ENCODE results near the gene MGA.
"Not testable (repeated sequence)": the region's sequence is repeated elsewhere in the genome, so short reads cannot be mapped to it uniquely, and the experiment has no call there.

Gene MGA

DNA sequence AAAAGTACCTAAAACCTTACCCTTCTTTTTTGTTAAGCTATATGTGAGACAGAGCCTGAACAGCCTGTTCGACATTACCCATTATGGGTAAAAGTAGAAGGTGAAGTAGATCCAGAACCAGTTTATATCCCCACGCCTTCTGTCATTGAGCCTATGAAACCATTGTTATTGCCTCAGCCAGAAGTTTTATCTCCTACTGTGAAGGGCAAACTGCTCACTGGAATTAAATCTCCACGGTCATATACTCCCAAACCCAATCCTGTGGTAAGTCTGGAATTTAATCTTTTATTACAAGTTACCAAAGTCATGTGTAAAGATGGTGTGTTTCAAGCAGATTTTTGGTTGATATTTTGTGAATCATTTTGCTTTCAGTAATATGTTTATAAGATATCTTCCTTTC lies 66.9 kb downstream of the MGA start:
- DNase-seq: no peak

DNA sequence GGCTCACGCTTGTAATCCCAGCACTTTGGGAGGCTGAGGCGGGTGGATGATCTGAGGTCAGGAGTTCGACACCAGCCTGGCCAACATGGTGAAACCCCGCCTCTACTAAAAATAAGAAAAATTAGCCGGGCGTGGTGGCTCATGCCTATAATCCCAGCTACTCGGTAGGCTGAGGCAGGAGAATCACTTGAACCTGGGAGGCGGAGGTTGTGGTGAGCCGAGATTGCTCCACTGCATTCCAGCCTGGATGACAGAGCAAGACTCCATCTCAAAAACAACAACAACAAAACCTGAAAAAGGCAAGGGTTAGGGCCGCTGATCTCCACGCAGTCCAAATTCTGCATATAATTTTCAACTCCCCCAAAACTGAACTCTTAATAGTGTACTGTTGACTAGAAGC lies 67.9 kb downstream of the MGA start:
- DNase-seq: not testable (repeated sequence)

DNA sequence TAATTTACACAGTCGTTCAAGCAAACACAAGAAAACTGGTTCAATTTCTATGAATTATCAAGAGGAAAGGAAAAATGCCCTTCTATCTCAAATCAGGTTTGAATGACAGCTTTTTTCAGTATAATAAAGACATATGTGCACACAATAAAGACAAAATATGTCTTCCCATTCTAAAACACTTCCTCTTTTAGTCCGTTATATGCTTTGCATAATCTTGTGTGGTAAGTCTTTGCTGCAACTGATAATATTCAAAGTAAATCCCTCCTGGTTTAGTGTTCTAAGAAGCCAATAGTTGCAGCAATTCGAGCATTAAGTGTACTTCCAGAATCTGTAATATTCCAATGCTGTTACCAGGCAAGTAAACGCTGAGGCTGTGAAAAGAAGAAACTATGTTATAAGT lies 70.3 kb downstream of the MGA start:
- DNase-seq: no peak

DNA sequence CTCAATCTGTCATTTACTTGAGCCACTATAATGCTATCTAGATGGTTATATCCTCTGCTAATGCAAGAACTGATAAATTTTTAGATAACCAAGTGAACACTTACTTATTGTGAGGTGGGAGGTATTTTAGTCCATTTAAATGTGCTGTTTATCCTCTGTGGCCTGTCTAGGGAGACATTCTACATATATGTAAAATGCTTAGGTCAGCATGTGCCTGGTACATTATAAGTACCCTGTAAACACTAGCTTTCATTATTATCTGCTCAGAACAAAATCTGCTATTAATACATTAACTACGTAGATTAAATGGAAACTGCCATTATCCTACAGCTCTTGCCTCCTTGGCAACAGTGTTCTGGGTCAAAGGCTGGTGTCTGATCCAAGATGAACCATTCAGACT lies 72.3 kb downstream of the MGA start:
- DNase-seq: no peak

DNA sequence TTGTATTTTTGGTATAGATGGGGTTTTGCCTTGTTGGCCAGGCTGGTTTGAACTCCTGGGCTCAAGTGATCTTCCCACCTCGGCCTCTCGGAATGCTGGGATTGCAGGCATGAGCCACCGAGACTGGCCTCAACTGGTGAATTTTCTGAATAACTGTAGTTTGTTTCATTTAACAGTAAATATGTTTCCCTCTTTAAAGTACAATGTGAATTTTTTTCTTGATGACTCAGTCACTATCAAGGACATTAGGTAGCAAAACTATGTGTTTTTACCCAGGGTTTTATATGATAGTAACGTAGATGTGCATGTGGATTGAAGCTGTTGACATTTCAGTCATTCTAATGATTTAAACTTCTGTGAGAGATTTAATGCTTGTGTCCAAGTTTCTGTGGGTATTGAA lies 73.9 kb downstream of the MGA start:
- DNase-seq: no peak

DNA sequence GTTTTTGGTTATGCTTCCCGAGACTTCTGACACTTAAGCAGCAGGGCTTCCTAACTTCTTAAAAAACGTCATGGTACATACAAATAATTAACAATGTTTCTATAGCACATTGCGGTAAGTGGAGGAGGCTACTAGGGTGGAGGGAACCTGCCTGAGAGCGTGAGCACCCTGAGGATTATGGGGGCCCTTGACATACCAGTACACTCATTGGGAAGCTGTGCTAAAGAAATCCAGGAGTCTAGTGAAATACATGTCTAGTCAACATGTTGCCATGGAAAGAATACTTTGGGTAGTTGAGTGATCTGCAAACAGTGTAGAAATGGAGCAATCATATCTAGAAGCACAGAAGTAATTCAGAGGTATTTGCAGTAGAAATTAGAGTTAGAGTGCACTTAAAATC lies 74.8 kb downstream of the MGA start:
- no peak for DNase-seq

DNA sequence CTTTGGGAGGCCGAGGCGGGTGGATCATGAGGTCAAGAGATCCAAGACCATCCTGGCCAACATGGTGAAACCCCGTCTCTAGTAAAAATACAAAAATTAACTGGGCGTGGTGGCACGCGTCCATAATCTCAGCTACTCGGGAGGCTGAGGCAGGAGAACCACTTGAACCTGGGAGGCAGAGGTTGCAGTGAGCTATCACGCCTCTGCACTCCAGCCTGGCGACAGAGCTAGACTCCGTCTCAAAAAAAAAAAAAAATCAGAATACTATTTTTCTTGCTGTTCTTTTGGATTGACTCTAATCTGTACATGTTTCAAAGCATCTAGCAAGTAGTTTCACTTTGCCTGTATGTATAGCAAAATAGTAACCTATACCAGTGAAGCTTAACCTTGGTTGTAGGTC lies 75.3 kb downstream of the MGA start:
- DNase-seq: not testable (repeated sequence)

DNA sequence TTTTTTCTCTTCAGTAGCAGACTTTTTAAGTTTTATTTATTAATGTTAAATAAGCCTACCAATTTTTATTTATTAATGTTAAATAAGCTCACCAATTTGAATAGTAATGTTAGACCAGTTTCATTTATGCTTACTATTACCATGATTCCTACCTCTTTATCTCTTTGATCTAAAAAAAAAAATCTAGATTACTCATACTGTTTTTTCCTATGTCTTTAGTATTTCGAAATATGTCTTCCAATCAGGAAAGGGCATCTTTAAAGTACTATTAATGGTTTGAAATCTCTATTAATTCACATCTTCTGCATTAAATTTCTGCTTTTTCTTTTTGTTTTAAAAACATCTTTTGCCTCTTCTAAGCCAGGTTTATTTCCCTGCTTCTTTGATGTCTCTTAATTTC lies 86.6 kb downstream of the MGA start:
- no peak for DNase-seq

DNA sequence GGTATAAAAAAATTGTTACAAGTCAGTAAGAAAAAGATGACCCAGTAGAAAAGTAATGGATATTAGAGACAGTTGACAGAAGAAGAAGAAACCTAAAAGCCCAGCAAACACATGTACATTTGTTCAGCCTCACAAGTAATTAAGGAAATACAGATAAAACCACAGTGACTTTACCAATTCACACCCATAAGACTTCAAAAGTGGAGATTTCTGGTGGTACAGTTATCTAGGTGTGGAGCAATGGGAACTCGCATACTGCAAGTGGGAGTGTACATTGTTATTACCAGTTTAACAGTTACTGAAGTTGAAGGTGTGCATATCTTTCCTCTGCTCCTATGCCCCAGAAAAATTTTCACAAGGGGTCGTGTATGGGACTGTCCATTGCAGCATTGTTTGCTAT lies 96.0 kb downstream of the MGA start:
- DNase-seq: no peak

DNA sequence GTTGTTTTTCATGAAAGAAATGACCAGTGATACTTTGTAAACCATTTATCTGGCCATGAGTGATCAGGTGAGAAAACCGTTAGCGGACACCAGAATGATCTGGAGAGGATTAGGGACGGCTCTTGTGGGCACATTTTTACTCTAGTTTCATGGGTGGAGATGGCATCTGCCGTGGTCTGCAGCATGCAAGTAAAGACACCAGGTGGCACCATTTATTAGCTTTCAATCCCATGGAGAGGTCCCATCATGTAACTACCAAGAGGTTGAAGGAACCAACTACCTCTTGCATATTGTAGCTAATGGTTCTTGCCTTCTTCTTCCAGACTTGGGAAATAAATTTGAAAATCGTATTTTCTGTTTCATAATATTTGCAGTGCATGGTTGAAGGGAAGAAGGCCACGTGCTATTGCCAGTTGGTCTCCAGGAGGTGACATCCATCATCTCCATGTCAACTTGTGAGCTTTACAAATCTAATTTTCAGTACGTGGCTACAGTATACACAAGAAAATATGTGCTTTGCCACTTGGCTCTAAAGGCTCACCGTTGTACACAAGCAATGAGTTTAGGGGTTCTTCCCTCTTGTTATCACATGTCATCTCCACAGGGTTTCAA lies 112.6 kb downstream of the MGA start:
- DNase-seq: peak; percentile 90

DNA sequence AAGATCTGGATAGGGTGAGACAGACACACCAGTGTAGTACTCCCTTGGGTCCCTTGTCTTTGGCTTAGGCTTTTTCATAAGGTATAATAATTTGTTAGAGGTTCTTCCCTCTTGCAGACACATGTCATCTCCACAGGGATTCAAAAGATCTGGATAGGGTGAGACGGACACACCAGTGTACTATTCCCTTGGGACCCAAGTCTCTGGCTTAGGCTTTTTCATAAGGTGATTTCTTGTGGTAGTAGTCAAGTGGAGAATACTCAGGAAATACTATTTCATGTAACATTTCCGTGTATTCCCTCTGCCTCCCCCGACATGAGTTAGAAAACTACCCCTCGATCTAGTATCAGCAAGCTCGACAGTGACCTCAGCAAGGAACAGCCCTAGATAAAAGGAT lies 113.1 kb downstream of the MGA start:
- peak; percentile 51 for DNase-seq

DNA sequence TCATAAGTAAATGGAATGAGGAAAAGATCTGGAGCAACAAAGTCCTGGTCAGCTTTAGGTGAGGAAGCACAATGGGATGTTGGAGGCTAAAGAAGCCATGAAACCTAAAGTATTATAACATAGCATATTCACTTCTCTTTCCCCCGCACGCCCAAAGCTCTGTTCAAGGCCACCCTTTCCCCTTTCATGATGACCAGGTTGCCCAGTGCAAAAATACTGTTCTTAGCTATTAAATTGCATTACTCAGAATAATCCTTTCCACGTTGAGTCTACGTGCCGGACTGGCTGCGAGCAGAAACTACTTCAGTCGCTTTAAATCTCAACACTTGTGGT lies 113.5 kb downstream of the MGA start:
- no peak for DNase-seq

DNA sequence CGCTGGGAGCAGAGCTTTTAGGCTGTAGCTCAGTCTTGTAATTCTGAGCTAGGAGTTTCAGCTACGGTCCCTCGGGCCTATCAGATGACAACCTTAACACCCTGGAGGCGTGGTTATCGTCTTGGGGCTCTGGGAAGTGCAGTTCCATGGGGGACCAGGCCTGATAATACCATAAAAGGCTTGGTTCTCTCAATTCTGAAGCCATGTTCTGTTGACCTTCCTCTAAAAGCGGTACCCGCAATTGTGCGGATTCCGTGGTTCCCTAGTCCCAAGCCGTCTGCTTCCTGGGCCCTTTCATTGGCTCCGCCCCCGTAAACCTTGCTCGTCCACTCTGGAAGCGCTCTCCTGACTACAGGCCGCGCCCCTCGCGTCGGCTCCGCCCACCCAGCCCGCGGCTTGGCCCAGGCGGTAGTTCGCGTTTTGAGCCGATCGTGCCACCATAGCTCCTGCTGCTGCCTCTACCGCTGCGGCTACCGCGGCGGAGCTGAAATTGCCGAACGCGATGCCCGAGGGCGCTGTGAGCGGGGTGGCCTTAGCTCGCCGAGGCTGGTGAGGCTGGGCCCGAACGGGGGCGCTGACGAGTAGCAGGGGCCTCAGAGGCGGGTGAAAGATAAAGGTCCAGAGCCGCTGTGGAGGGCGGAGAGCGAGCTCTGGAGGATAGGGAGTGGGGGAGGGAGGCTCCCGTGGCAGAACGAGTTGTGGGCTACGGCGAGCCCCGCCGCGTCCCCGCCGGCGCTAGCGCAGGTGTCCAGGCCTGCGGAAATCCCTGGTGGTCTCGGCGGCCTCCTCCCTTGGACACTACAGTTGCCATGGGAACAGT lies 114.1 kb downstream of the MGA start, which contains the start of gene MAPKBP1:
TSS of gene MAPKBP1 (plus strand) at position 423 of the 820 bp plus-strand sequence. CDS start 792 bp downstream, outside the sequence.
- peak; percentile 99 for DNase-seq

DNA sequence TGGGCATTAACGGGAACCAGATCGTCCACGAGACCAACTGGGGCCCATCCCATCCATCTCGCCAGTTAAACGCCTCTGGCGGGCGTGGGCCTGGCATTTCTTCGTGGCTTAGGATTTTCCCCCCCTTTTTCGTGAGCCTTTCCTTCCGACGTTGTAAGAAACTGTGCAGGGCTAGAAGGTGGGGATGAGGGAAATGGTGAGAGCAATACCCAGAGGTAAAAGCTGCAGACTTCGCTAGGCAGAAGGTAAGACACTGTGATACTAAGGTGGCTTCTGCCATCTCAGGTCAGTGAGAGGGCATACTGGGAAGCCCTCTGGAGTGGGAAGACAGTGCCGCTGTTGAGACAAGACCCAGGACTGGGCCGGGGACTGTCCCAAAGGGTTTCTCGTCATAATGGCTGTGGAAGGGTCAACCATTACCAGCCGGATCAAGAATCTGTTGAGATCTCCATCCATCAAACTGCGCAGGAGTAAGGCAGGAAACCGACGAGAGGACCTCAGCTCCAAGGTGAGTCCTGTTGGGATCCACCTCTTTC lies 114.7 kb downstream of the MGA start:
- no peak for DNase-seq

DNA sequence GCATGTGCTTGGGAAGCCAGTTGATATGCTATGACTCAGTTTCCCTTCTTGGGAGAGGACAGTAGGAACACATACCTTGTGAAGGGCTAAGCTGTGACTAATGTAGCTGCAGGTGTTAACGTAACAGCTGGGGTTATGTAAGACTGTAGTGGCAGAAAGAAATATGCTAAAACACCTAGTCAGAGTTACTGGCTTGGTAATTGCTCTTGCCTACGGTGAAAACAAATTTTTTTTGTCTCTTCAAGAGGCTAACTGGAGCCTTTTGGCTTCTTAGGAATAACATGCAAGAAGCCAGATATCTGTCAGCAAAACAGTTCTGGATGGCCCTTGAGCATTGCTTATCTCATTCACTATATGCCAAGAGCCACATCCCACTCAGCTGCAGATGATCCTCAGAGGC lies 115.4 kb downstream of the MGA start:
- DNase-seq: no peak

DNA sequence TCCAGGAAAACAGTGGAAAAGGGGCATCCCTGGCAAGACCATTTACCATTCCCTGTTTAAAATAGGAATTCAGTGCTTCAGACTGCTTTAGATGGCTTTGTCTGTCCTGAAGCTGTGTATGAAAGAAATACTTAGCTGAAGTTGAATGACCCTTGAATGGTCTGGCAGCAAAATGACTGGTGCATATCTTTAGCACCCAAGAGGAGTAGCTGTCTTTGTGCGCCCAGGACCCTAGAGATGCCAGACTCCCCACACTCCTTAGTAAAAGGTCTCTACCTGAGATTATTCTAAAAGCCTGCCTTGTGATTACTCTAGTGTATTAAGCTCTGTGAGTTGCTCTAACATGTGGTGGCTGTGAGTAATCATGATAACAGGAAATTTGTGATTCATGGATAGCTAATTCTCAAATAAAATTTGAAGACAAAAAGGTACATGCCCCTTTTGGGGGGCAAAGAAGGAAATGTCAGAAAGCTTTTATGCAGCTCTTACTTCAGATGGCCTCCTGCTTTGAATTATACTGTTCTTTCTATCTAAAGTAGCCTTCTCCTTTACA lies 117.3 kb downstream of the MGA start:
- DNase-seq: no peak

DNA sequence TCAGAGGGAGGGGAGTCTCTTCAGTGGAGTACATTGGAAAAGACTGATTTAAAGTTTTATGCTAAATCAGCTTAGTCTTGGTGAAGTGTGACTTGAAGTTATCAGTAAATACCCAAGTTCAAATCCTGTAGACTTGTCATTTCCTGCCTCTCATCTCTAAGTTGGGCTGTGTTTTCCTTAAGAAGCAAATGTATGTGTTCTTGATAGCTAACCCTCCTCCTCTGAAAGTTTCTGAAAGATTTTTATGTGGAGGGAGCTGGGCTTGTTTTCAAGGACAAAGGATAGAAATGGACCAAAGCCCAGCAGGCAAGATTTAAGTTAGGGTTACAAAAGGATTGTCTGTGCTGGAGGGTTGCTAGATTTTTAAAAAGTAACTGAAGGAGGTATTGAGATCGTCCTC lies 118.3 kb downstream of the MGA start:
- no peak for DNase-seq

DNA sequence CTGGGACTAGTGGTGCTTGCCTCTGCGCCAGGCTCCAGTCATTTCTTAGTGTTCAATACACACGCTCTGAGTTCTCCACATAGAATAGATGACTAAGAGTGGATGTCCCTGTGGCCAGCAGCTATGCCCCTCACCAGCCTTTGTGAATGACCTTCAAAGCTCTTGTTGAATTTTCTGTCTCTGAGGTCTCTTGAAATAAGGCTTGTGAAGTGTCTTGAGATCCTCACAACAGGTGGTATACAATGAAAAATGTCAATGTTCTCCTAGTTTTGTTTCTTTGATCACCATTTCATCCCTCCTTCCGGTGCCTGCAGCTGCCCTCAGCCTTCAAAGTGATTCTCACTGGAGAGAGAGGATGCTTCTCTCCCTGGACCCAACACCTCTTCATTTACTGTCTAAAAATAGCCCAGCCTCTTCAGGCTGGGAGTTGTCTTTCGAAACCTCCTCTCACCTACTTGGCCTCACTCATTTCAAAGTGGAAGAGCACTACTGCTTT lies 119.5 kb downstream of the MGA start:
- no peak for DNase-seq

DNA sequence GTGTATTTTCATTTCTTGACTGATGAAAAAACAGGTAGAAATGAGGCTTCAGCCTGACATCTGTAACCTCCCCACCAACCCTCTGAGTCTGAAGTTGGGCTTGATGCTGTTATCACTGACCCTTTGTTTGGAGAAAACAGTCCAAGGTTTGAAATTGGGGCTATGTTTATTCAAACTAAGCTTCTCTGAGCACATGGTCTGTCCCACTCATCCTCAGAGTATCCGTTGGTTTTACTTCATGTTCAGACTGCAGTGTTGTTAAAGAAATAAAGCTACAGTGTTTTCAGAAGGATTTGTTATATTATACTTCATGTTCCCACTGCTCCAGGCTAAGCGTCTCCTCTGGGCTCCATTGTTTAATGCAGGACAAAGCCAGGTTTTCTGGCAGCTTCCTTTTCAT lies 120.1 kb downstream of the MGA start:
- DNase-seq: no peak

DNA sequence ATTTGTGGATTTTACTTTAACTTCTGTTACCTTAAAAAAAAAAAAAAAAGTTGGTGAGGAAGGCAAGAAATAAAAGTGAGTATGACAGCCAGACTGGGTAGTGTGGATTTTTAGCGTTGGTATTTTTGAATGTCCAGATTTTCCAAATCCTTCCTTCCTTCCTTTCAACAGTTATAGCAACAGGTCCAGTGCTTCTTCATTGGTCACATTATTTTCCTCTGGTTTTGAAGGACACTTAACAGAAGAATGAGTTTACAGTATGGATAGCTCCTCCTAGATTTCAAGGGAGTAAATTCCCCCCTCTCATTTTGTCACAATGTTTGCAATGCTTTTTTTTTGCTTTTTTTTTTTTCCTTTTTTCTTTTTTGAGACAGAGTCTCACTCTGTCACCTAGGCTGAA lies 120.5 kb downstream of the MGA start:
- no peak for DNase-seq

DNA sequence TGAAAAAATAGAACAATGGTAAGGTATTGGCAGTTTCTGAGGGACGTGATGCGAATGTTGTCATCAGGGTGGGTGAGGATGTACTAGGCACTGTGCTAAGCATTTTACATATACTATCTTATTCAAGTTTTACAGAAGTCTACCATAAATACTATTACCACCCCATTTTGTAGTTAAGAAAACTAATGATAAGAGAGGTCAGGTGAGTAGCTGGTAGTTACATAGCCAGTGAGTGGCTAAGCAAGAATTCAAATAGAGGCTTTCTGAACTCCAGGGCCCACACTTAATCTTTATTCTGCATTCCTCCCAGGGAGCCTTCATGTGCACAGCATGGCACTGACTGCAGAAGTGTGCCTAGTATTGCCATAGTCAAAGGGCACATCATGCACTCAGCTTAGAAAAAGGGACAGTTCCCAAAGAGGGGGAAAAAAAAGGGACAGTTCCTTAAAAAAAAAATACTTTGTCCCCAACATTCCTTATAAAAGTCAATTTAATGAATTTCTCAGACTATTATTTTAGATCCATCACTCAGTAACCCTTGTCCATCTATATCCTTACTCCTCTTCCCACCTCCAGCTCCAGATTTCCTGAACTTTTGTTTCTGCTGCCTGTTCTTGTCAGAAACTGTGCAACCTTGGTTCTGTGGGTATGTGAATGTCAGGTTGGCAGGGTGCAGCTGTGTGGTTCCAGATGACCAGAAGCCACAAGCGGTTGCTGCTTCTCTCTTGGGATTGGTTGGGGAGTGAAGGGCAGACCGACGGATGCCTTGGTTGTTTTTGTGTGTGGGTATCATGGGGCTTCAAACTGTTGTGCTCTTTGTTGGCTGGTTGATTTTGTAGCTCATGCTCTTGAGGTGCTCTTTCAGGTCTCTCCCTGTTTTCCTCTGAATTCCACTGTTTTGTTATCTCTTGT lies 122.4 kb downstream of the MGA start:
- no peak for DNase-seq

DNA sequence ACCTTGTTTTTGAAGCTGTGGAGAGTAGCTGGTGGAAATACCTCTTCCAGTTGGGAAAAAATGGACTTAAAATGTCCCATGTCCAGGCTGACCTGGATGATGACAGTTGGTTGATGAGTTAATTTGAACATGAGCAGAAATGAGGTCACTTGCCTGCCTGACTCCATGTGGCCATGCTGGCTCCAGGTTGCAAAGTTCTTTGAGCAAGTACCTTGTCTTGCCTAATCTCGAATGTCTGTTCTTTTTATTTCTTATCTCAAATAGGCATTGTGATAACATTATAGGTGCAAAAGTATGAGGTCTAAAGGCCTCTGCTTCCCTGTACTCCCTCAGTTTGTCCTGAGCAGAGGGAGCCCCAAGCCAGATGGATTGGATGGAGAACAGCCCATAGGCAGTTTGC lies 123.1 kb downstream of the MGA start:
- no peak for DNase-seq

DNA sequence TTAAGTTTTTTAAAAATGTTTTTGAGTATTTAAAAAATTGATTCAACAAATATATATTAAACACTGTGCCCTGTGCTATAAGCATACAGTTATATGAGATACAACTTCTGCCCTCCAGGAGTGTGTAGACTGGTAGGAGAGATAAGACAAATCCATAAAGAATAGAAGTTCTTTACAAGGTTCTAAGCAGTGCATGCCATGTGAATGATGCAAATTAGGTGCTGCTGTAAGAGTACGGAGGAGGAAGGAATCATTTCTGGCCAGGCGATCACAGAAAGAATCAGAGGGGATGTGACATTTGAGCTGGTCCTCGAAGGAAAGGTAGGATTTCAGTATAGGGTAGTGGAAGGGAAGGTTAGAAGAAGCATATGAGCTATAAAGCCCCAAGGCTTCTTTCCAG lies 128.1 kb downstream of the MGA start:
- no peak for DNase-seq
